Left renal cortex interstitium (tissue), 4 donors: ENCODE measurements around the gene NCKAP5. TPM values are rescaled to one million over a fixed set of nuclear protein-coding genes. Genes with fewer than 3 reads are reported as not detected.

Source experiments
- DNase-seq, 4 donors: peaks; one replicate each; pipeline ENCODE4 v3.0.0-alpha.2; 2013; ENCODE audit warnings: low read depth in 4 of 4, low spot score in 2 of 4, missing footprints in 1 of 4
- polyA plus RNA-seq, 4 donors: library from polyadenylated mRNA; unstranded; fragments of 120-200 nt; gene quantifications; one replicate each; pipeline ENCODE4 v1.2.1, GENCODE V29; 2013; ENCODE audit not compliant: insufficient read length in 4 of 4

NCKAP5 gene
- polyA plus RNA-seq, 4 donors = 5.9 to 8.1 (median 7.0) TPM

GRCh38 chr2:132638313-132639040 lies 929.8 kb downstream of the NCKAP5 start:
- DNase-seq = no peak

GRCh38 chr2:132636346-132636745 lies 931.9 kb downstream of the NCKAP5 start:
- DNase-seq = no peak

- DNase-seq = no peak
Observed at GRCh38 chr2:132633635-132634034, 934.6 kb downstream of the NCKAP5 start.

GRCh38 chr2:132632000-132632649 lies 936.1 kb downstream of the NCKAP5 start:
- no peak for DNase-seq

GRCh38 chr2:132627536-132627935 lies 940.7 kb downstream of the NCKAP5 start:
- no peak for DNase-seq

- DNase-seq = no peak
Observed at GRCh38 chr2:132623096-132623839, 945.0 kb downstream of the NCKAP5 start.
